B cell (primary cell): Measurements from ENCODE around the gene DCUN1D1.

Experiments
- EZH2 ChIP-seq: IDR thresholded peaks from 2 replicates; pipeline ENCODE4 v1.6.1; 2012; ENCODE audit warnings: borderline replicate concordance, low read depth, mild to moderate bottlenecking, moderate library complexity, low read length; ENCODE audit not compliant: insufficient read depth, poor library complexity, severe bottlenecking
- TF ChIP-seq, protein P1 (sequence below): fragments of 200-600 bp; IDR thresholded peaks from one replicate; pipeline ENCODE4 v1.8.0; 2022; ENCODE audit warnings: antibody characterized with exemption, mild to moderate bottlenecking

GRCh38 chr3:182937293-182938051 is 42.9 kb downstream of the DCUN1D1 start:
- TF ChIP-seq, protein P1, sequence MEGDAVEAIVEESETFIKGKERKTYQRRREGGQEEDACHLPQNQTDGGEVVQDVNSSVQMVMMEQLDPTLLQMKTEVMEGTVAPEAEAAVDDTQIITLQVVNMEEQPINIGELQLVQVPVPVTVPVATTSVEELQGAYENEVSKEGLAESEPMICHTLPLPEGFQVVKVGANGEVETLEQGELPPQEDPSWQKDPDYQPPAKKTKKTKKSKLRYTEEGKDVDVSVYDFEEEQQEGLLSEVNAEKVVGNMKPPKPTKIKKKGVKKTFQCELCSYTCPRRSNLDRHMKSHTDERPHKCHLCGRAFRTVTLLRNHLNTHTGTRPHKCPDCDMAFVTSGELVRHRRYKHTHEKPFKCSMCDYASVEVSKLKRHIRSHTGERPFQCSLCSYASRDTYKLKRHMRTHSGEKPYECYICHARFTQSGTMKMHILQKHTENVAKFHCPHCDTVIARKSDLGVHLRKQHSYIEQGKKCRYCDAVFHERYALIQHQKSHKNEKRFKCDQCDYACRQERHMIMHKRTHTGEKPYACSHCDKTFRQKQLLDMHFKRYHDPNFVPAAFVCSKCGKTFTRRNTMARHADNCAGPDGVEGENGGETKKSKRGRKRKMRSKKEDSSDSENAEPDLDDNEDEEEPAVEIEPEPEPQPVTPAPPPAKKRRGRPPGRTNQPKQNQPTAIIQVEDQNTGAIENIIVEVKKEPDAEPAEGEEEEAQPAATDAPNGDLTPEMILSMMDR, result no peak
- TF ChIP-seq EZH2, result no peak
